Measurements from ENCODE around the gene NCKAP5. TPM values are rescaled to one million over a fixed set of nuclear protein-coding genes. Genes with fewer than 3 reads are reported as not detected.

NCKAP5 gene
- total and polyA plus RNA-seq, 2 of the 8 experiments (the other 6 are each of a cell fraction or from before 2014, with no cell fraction given): 0.27 to 0.86 TPM

DNA sequence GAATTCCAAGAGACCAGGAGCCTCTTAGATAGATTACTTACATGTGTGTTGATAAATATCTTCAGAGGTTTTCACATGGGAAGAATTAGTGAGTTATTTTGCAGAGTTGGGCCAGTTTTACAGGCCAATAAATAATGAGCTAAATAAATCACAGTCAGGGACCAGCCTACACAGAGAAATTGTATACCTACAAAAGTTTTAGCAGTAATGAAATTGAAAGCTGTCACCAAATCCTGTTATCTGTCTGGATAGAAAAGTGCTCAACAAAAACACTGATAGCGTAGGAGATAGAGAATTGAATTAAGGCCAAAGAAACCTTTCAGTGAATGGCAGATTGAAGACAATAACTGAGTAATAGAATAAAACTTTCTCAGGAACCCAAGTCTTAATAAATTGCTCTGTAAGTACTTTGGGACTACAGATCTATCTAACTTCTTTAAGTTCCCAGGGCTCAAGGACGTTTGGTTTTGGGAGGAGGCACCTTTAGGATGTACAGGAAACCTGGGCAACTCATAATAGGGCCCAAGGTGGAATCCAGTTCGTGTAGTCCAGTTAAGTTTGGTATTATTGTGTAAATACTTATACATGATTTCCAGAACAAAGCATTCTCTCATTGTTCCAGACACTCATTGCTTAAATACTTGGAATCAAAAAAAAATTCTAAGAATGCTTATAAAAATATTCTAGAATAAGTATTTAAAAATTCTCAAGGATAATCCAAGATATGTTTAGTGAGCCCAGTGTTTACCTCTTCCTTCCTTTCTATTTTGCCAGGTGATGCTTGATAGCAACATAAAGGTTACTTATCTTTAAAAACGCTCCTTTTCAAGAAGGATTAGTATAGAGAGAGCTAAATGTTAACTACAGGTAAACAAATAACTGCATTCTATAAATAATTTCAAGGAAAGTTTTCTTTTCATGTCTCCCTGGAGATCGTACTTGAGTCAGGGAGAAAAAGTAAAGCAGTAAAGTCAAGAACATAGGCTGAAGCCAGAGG, 134.5 kb downstream of the NCKAP5 start (continued):
- TF ChIP-seq, protein P1, sequence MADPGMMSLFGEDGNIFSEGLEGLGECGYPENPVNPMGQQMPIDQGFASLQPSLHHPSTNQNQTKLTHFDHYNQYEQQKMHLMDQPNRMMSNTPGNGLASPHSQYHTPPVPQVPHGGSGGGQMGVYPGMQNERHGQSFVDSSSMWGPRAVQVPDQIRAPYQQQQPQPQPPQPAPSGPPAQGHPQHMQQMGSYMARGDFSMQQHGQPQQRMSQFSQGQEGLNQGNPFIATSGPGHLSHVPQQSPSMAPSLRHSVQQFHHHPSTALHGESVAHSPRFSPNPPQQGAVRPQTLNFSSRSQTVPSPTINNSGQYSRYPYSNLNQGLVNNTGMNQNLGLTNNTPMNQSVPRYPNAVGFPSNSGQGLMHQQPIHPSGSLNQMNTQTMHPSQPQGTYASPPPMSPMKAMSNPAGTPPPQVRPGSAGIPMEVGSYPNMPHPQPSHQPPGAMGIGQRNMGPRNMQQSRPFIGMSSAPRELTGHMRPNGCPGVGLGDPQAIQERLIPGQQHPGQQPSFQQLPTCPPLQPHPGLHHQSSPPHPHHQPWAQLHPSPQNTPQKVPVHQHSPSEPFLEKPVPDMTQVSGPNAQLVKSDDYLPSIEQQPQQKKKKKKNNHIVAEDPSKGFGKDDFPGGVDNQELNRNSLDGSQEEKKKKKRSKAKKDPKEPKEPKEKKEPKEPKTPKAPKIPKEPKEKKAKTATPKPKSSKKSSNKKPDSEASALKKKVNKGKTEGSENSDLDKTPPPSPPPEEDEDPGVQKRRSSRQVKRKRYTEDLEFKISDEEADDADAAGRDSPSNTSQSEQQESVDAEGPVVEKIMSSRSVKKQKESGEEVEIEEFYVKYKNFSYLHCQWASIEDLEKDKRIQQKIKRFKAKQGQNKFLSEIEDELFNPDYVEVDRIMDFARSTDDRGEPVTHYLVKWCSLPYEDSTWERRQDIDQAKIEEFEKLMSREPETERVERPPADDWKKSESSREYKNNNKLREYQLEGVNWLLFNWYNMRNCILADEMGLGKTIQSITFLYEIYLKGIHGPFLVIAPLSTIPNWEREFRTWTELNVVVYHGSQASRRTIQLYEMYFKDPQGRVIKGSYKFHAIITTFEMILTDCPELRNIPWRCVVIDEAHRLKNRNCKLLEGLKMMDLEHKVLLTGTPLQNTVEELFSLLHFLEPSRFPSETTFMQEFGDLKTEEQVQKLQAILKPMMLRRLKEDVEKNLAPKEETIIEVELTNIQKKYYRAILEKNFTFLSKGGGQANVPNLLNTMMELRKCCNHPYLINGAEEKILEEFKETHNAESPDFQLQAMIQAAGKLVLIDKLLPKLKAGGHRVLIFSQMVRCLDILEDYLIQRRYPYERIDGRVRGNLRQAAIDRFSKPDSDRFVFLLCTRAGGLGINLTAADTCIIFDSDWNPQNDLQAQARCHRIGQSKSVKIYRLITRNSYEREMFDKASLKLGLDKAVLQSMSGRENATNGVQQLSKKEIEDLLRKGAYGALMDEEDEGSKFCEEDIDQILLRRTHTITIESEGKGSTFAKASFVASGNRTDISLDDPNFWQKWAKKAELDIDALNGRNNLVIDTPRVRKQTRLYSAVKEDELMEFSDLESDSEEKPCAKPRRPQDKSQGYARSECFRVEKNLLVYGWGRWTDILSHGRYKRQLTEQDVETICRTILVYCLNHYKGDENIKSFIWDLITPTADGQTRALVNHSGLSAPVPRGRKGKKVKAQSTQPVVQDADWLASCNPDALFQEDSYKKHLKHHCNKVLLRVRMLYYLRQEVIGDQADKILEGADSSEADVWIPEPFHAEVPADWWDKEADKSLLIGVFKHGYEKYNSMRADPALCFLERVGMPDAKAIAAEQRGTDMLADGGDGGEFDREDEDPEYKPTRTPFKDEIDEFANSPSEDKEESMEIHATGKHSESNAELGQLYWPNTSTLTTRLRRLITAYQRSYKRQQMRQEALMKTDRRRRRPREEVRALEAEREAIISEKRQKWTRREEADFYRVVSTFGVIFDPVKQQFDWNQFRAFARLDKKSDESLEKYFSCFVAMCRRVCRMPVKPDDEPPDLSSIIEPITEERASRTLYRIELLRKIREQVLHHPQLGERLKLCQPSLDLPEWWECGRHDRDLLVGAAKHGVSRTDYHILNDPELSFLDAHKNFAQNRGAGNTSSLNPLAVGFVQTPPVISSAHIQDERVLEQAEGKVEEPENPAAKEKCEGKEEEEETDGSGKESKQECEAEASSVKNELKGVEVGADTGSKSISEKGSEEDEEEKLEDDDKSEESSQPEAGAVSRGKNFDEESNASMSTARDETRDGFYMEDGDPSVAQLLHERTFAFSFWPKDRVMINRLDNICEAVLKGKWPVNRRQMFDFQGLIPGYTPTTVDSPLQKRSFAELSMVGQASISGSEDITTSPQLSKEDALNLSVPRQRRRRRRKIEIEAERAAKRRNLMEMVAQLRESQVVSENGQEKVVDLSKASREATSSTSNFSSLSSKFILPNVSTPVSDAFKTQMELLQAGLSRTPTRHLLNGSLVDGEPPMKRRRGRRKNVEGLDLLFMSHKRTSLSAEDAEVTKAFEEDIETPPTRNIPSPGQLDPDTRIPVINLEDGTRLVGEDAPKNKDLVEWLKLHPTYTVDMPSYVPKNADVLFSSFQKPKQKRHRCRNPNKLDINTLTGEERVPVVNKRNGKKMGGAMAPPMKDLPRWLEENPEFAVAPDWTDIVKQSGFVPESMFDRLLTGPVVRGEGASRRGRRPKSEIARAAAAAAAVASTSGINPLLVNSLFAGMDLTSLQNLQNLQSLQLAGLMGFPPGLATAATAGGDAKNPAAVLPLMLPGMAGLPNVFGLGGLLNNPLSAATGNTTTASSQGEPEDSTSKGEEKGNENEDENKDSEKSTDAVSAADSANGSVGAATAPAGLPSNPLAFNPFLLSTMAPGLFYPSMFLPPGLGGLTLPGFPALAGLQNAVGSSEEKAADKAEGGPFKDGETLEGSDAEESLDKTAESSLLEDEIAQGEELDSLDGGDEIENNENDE (IDR thresholded peaks at IDR 0.05; ENCODE audit: insufficient replicate concordance, low read length): no peak
- TF ChIP-seq BACH1 (IDR thresholded peaks at IDR 0.05; ENCODE audit: low read length) (no peak), JUND (IDR thresholded peaks at IDR 0.05; ENCODE audit: low read length) (no peak), KDM1A (IDR thresholded peaks at IDR 0.05; ENCODE audit: borderline replicate concordance, low read length) (no peak), KDM4A (IDR thresholded peaks at IDR 0.05; ENCODE audit: low read depth, low read length, severe bottlenecking) (no peak), MAFK (IDR thresholded peaks at IDR 0.05; ENCODE audit: low read depth, low read length) (no peak)
- TF ChIP-seq, protein P2, sequence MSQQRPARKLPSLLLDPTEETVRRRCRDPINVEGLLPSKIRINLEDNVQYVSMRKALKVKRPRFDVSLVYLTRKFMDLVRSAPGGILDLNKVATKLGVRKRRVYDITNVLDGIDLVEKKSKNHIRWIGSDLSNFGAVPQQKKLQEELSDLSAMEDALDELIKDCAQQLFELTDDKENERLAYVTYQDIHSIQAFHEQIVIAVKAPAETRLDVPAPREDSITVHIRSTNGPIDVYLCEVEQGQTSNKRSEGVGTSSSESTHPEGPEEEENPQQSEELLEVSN (IDR thresholded peaks at IDR 0.05): no peak
- TF ChIP-seq, protein P3, sequence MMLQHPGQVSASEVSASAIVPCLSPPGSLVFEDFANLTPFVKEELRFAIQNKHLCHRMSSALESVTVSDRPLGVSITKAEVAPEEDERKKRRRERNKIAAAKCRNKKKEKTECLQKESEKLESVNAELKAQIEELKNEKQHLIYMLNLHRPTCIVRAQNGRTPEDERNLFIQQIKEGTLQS (IDR thresholded peaks at IDR 0.05; ENCODE audit: insufficient read depth, low read depth, low read length): no peak
